VCaP (cell line): ENCODE results near the gene SPOCK2.

ENCODE experiments used
- H3K27ac ChIP-seq: fragments of 450-650 bp; 2 replicates; pipeline ENCODE4 v1.5.1; 2017
- TF ChIP-seq, protein P1 (sequence below): fragments of 450-650 bp; conservative IDR thresholded peaks from 2 replicates; pipeline ENCODE4 v1.5.1; 2017; ENCODE audit warnings: mild to moderate bottlenecking, moderate library complexity

Gene SPOCK2

DNA sequence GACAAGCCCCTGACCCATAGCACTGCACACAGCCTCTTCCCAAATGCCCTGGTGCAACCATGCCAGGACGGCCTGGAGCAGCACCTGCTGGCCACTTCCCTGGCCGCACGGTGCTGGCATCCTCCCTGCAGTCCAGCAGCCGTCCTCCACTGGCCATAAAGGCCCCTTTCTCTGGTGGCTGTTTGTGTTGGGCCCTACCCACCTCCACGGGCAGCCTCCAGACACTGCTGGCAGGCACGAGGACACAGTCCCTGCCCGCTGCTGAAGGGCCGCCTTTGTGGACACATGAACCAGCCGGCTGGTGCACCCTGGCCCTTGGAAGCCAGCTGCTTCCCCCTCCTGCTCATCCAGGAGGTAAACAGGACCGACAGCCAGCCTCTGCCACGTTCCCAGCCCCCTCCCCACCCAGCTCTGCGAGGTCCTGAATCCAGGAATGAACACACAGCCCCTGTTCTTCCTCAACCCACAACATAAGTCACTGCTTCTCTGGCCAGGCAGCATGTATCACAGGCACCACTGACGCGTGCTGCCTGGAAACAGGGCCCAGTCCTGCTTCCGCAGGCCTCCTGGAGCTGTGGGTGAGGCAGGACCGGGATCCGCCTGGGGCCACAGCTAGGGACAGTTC, 43.8 kb downstream of the SPOCK2 start:
- TF ChIP-seq, protein P1, sequence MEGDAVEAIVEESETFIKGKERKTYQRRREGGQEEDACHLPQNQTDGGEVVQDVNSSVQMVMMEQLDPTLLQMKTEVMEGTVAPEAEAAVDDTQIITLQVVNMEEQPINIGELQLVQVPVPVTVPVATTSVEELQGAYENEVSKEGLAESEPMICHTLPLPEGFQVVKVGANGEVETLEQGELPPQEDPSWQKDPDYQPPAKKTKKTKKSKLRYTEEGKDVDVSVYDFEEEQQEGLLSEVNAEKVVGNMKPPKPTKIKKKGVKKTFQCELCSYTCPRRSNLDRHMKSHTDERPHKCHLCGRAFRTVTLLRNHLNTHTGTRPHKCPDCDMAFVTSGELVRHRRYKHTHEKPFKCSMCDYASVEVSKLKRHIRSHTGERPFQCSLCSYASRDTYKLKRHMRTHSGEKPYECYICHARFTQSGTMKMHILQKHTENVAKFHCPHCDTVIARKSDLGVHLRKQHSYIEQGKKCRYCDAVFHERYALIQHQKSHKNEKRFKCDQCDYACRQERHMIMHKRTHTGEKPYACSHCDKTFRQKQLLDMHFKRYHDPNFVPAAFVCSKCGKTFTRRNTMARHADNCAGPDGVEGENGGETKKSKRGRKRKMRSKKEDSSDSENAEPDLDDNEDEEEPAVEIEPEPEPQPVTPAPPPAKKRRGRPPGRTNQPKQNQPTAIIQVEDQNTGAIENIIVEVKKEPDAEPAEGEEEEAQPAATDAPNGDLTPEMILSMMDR: peak; percentile 71
- peak overlapping the region; percentile 30; the same call in 1 of the 2 replicates for H3K27ac ChIP-seq

GRCh38 chr10:72043016-72043834, 45.1 kb downstream of the SPOCK2 start:
- TF ChIP-seq, protein P1: no peak
- H3K27ac ChIP-seq: no peak overlapping the region

- H3K27ac ChIP-seq: no peak overlapping the region
- TF ChIP-seq, protein P1: no peak
Measured at GRCh38 chr10:72041491-72041890, 46.9 kb downstream of the SPOCK2 start.

DNA sequence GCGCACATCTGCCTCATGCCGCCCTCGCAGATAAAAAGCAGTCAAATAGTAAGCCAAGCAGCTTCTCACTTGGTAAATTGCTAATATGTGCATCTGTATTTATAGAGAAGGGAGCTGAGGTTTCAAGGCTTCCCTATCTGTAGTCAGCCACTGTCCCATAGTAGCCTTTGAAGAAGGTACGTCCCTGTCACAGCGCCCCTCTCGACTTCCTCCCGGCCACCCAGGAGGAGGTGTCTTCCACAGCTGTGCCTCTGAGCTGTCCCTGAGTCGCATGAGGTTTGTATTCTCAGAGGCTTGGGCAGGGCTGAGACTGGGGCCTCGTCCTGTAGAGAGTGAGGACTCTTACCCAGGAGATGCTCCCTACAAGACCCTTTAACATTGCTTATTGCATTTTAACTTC, 49.0 kb downstream of the SPOCK2 start:
- TF ChIP-seq, protein P1: no peak
- no peak overlapping the region for H3K27ac ChIP-seq

- H3K27ac ChIP-seq: no peak overlapping the region
- TF ChIP-seq, protein P1: no peak
Measured at GRCh38 chr10:72038458-72039001, 49.8 kb downstream of the SPOCK2 start.

GRCh38 chr10:72037811-72038210, 50.5 kb downstream of the SPOCK2 start:
- TF ChIP-seq, protein P1: no peak
- H3K27ac ChIP-seq: no peak overlapping the region

DNA sequence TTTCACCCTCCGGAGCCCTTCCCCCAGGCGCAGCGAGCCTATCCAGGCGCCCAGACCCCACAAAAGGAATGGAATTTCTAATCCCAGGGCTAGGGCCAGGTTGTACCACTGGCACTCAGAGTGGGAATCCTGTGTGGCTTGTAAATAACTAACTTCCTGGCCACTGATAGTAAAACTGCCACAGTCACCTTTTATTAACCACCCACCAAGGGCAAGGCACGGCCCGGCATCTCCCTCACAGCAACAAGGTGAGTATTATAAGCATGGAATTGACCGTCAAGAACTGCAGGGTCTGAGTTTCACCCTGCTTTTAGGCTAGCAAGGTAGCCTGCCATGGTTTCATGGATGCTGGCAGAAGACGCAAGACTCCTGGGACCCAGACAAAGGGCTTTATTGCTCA, 51.1 kb downstream of the SPOCK2 start:
- TF ChIP-seq, protein P1: no peak
- H3K27ac ChIP-seq: no peak overlapping the region
